Gastrocnemius medialis (tissue), 4 donors: Measurements from ENCODE around the gene SRM. TPM values are rescaled to one million over a fixed set of nuclear protein-coding genes. Genes with fewer than 3 reads are reported as not detected.

ENCODE experiments used
- ATAC-seq, 2 donors: fragments of 150-250 bp; one replicate each; pipeline ENCODE4 v1.9.1; 2016
- DNase-seq, 2 donors: peaks; one replicate each; pipeline ENCODE4 v3.0.0-alpha.2; 2019
- H3K27ac ChIP-seq, 4 donors: fragments of 200-600 bp; sonication (generic); 1 replicate in 1 of 4; 2 replicates in 3 of 4; pipeline ENCODE4 v1.5.1; 2016 to 2018; ENCODE audit warnings: mild to moderate bottlenecking in 2 of 4, moderate library complexity in 1 of 4
- H3K27me3 ChIP-seq, 3 donors: fragments of 200-600 bp; sonication (generic) in 2 of 3; 1 replicate in 1 of 3; 2 replicates in 2 of 3; pipeline versions ENCODE4 v1.5.1 to v1.6.0; 2016 to 2019; ENCODE audit warnings: mild to moderate bottlenecking in 1 of 3, moderate library complexity in 1 of 3
- H3K36me3 ChIP-seq, 2 donors: fragments of 200-600 bp; sonication (generic) in 1 of 2; one replicate each; pipeline ENCODE4 v1.5.1; 2017 to 2018
- H3K4me1 ChIP-seq, 2 donors: fragments of 200-600 bp; sonication (generic) in 1 of 2; one replicate each; pipeline ENCODE4 v1.5.1; 2016 to 2017; ENCODE audit warnings: mild to moderate bottlenecking in 2 of 2
- H3K4me3 ChIP-seq, 4 donors: fragments of 200-600 bp; sonication (generic) in 3 of 4; 1 replicate in 1 of 4; 2 replicates in 3 of 4; pipeline ENCODE4 v1.5.1; 2016 to 2019; ENCODE audit warnings: mild to moderate bottlenecking in 2 of 4
- H3K9me3 ChIP-seq, 3 donors: fragments of 200-600 bp; sonication (generic) in 2 of 3; 1 replicate in 1 of 3; 2 replicates in 2 of 3; pipeline ENCODE4 v1.5.1; 2016 to 2019
- CTCF ChIP-seq, 5 experiments: fragments of 450-650 bp in 3 of 5; fragments of 200-600 bp in 2 of 5; sonication (generic) in 2 of 5; IDR thresholded peaks in 4 of 5; conservative IDR thresholded peaks in 1 of 5; 1 replicate in 4 of 5; 2 replicates in 1 of 5; pipeline ENCODE4 v1.5.1; 2016 to 2019; ENCODE audit warnings: antibody characterized with exemption in 5 of 5, mild to moderate bottlenecking in 3 of 5, moderate library complexity in 3 of 5
- POLR2A ChIP-seq, 2 donors: fragments of 450-650 bp; IDR thresholded peaks; one replicate each; pipeline ENCODE4 v1.6.1; 2017; ENCODE audit warnings: antibody characterized with exemption in 2 of 2, mild to moderate bottlenecking in 2 of 2, moderate library complexity in 2 of 2
- in situ Hi-C, 4 donors: fragments of 200-750 bp; cut with MboI; loops; one replicate each; pipeline versions ENCODE4 v1.15.0 to v1.8.0; 2017; ENCODE audit warnings: low sequenced_read_pairs in 4 of 4
- intact Hi-C: fragments of 100-400 bp; cut with DNase I; formaldehyde crosslinking; loops from one replicate; pipeline ENCODE4 v1.15.1; 2023; ENCODE audit warnings: low total_unique reads
- total RNA-seq, 4 donors: library from RNA; depleted of rRNA; stranded (reverse); fragments of >200 nt; gene quantifications; one replicate each; pipeline versions ENCODE4 v1.1.0 to v1.2.3, GENCODE V29; 2016

Gene SRM
- total RNA-seq, 4 donors from 2014 or later, result 32.1 to 80.3 (median 48.3) TPM

- no peak overlapping the region for H3K27ac ChIP-seq
- H3K36me3 ChIP-seq, result peaks cover 0 to 62% of the 10 kb centered on the region in 2 donors
- H3K4me1 ChIP-seq, result no peaks in the 10 kb centered on the region
- intact Hi-C loops, result no loop called here
- TF ChIP-seq POLR2A (IDR thresholded peaks at IDR 0.05), result no peak
- no peak for TF ChIP-seq CTCF (IDR thresholded peaks at IDR 0.05 in 4 of 5, conservative IDR thresholded peaks at IDR 0.05 in 1 of 5)
- H3K4me3 ChIP-seq, result no peak overlapping the region
- DNase-seq (no peak), ATAC-seq (no peak)
- no peaks in the 10 kb centered on the region for H3K27me3 ChIP-seq
- in situ Hi-C loops, result loop anchor here in 1 of 4 donors (25.0 kb wide), 1 partner anchor 610 kb away; no protein-coding TSS in a partner anchor
- no peaks in the 10 kb centered on the region for H3K9me3 ChIP-seq
These were observed 32.5 kb downstream of the SRM start for GRCh38 chr1:11027316-11027715.

- intact Hi-C loops, result no loop called here
- H3K36me3 ChIP-seq, result peaks cover 0 to 66% of the 10 kb centered on the region in 2 donors
- no peak for DNase-seq
- H3K27me3 ChIP-seq, result no peaks in the 10 kb centered on the region
- no peaks in the 10 kb centered on the region for H3K4me1 ChIP-seq
- in situ Hi-C loops, result loop anchor here in 1 of 4 donors (25.0 kb wide), 1 partner anchor 610 kb away; no protein-coding TSS in a partner anchor
- TF ChIP-seq CTCF (IDR thresholded peaks at IDR 0.05 in 4 of 5, conservative IDR thresholded peaks at IDR 0.05 in 1 of 5) (no peak), POLR2A (IDR thresholded peaks at IDR 0.05) (no peak)
- no peaks in the 10 kb centered on the region for H3K9me3 ChIP-seq
- H3K4me3 ChIP-seq, result no peak overlapping the region
- H3K27ac ChIP-seq, result no peak overlapping the region
- ATAC-seq, result no peak
These were observed 32.9 kb downstream of the SRM start for GRCh38 chr1:11026903-11027302.

GRCh38 chr1:11026052-11026451 lies 33.8 kb downstream of the SRM start:
- TF ChIP-seq CTCF (IDR thresholded peaks at IDR 0.05 in 4 of 5, conservative IDR thresholded peaks at IDR 0.05 in 1 of 5) (no peak), POLR2A (IDR thresholded peaks at IDR 0.05) (no peak)
- Histone ChIP-seq H3K4me1 (no peaks in the 10 kb centered on the region), H3K27me3 (no peaks in the 10 kb centered on the region), H3K9me3 (no peaks in the 10 kb centered on the region), H3K36me3 (peaks cover 0 to 74% of the 10 kb centered on the region in 2 donors), H3K4me3 (no peak overlapping the region), H3K27ac (no peak overlapping the region)
- no peak for ATAC-seq
- in situ Hi-C loops, result loop anchor here in 1 of 4 donors (25.0 kb wide), 1 partner anchor 611 kb away; no protein-coding TSS in a partner anchor
- intact Hi-C loops, result no loop called here
- DNase-seq, result no peak

GRCh38 chr1:11025618-11026017 lies 34.2 kb downstream of the SRM start:
- DNase-seq (no peak), ATAC-seq (no peak)
- Histone ChIP-seq H3K27ac (no peak overlapping the region), H3K9me3 (no peaks in the 10 kb centered on the region), H3K27me3 (no peaks in the 10 kb centered on the region), H3K36me3 (peaks cover 0 to 78% of the 10 kb centered on the region in 2 donors), H3K4me1 (no peaks in the 10 kb centered on the region), H3K4me3 (no peak overlapping the region)
- TF ChIP-seq CTCF (IDR thresholded peaks at IDR 0.05 in 4 of 5, conservative IDR thresholded peaks at IDR 0.05 in 1 of 5), result no peak
- no peak for TF ChIP-seq POLR2A (IDR thresholded peaks at IDR 0.05)
- in situ Hi-C loops (loop anchor here in 1 of 4 donors (25.0 kb wide), 1 partner anchor 612 kb away; no protein-coding TSS in a partner anchor), intact Hi-C loops (no loop called here)

- in situ Hi-C loops (loop anchor here in 1 of 4 donors (25.0 kb wide), 1 partner anchor 612 kb away; no protein-coding TSS in a partner anchor), intact Hi-C loops (no loop called here)
These were observed 35.0 kb downstream of the SRM start for GRCh38 chr1:11024874-11025203.

More at GRCh38 chr1:11024874-11025203, 35.0 kb downstream of the SRM start:
- DNase-seq (no peak), ATAC-seq (no peak)
- Histone ChIP-seq H3K27me3 (no peaks in the 10 kb centered on the region), H3K36me3 (peaks cover 3 to 78% of the 10 kb centered on the region in 2 donors), H3K9me3 (no peaks in the 10 kb centered on the region), H3K4me1 (peaks cover 0 to 4% of the 10 kb centered on the region in 2 donors), H3K27ac (no peak overlapping the region), H3K4me3 (no peak overlapping the region)
- TF ChIP-seq CTCF (IDR thresholded peaks at IDR 0.05 in 4 of 5, conservative IDR thresholded peaks at IDR 0.05 in 1 of 5), result no peak
- no peak for TF ChIP-seq POLR2A (IDR thresholded peaks at IDR 0.05)
